SK-N-MC (cell line): ENCODE measurements around the gene IQSEC3.
"Not testable (repeated sequence)": the region's sequence is repeated elsewhere in the genome, so short reads cannot be mapped to it uniquely, and the experiment has no call there.

Source experiments
- EZH2 ChIP-seq: fragments of 200-600 bp; sonication (generic); IDR thresholded peaks from one replicate; pipeline ENCODE4 v1.6.1; 2017; ENCODE audit warnings: antibody characterized with exemption
- POLR2AphosphoS5 ChIP-seq: IDR thresholded peaks from 2 replicates; pipeline ENCODE4 v1.6.1; 2012; ENCODE audit warnings: mild to moderate bottlenecking, low read depth, low read length, borderline replicate concordance

GRCh38 chr12:19906-20305 is 46.7 kb upstream of the IQSEC3 start:
- not testable (repeated sequence) for TF ChIP-seq POLR2AphosphoS5, EZH2
